ENCODE data around the gene AAK1. TPM values are rescaled to one million over a fixed set of nuclear protein-coding genes. Genes with fewer than 3 reads are reported as not detected.

The AAK1 gene
- polyA plus RNA-seq, 4 donors = 8.7 to 36.5 (median 16.7) TPM

DNA sequence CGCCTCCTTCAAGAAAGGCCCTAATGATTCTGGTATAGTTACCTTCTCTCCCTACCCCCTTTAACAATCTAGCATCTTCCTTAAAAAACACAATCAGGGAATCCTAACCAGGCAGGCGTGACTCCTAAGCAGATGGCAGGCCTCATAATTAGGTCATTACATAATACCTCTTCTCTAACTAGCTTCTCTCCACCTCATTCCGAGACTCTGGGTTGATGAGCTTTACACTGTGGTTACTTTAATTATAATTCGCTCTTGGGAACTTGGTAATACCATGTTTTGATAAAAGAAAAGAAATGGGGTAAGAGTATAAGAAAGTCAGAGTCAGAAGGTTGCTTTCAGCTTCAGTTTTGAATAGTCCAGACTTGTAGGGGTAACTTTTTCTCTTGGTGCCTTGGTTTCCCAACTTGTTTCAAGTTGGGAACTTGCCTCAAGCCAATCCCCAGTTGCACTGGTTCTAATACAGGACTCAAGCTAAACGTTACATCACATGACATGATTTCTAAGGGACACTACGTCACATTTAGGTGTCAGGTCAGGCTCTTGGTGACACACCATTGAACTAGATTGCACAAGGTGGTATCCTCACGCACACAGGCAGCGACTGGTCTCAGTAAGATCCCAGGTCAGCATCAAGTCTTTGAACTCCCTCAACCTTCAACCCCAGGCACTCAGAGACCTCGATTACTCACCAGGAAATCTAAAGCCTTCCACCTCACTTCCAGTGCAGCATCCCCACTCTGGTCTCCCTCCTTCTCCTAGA, 59.2 kb downstream of the AAK1 start:
- Histone ChIP-seq H3K4me1 (ENCODE audit: control insufficient read depth in 3 of 3, insufficient read depth in 2 of 3, low read depth in 1 of 3, low read length in 2 of 3) (peaks cover 14 to 25% (median 16%) of the 10 kb centered on the region in 3 donors), H3K9me3 (ENCODE audit: control insufficient read depth in 2 of 2, insufficient read depth in 1 of 2, low read depth in 1 of 2, low read length in 1 of 2) (no peaks in the 10 kb centered on the region), H3K36me3 (ENCODE audit: control insufficient read depth in 3 of 3, insufficient read depth in 2 of 3, low read depth in 1 of 3, low read length in 3 of 3) (no peaks in the 10 kb centered on the region), H3K4me3 (ENCODE audit: low read depth in 1 of 3, low read length in 3 of 3) (no peak overlapping the region), H3K27me3 (ENCODE audit: control insufficient read depth in 3 of 3, insufficient read depth in 3 of 3, low read length in 3 of 3) (no peaks in the 10 kb centered on the region), H3K27ac (ENCODE audit: low read depth in 1 of 3, low read length in 2 of 3) (peak overlapping the region in 1 of 3 donors; percentile 76)
- 81 to 86% (median 84%) methylated on average over 9 of the region's 9 CpGs for WGBS, 3 donors
- DNase-seq (no peak), FAIRE-seq (no peak)

- FAIRE-seq (no peak), DNase-seq (peak; percentile 50 to 69)
- peaks cover 14 to 25% (median 16%) of the 10 kb centered on the region in 3 donors for H3K4me1 ChIP-seq (ENCODE audit: control insufficient read depth in 3 of 3, insufficient read depth in 2 of 3, low read depth in 1 of 3, low read length in 2 of 3)
- WGBS, 3 donors = 45 to 71% (median 56%) methylated on average over 3 of the region's 3 CpGs
- no peaks in the 10 kb centered on the region for H3K27me3 ChIP-seq (ENCODE audit: control insufficient read depth in 3 of 3, insufficient read depth in 3 of 3, low read length in 3 of 3)
- no peak overlapping the region for H3K4me3 ChIP-seq (ENCODE audit: low read depth in 1 of 3, low read length in 3 of 3)
- H3K9me3 ChIP-seq (ENCODE audit: control insufficient read depth in 2 of 2, insufficient read depth in 1 of 2, low read depth in 1 of 2, low read length in 1 of 2) = no peaks in the 10 kb centered on the region
- H3K36me3 ChIP-seq (ENCODE audit: control insufficient read depth in 3 of 3, insufficient read depth in 2 of 3, low read depth in 1 of 3, low read length in 3 of 3) = no peaks in the 10 kb centered on the region
- H3K27ac ChIP-seq (ENCODE audit: low read depth in 1 of 3, low read length in 2 of 3) = peak overlapping the region in 1 of 3 donors; percentile 76
These were observed 60.2 kb downstream of the AAK1 start for GRCh38 chr2:69583321-69583833.

GRCh38 chr2:69582582-69583176, 60.9 kb downstream of the AAK1 start:
- H3K4me1 ChIP-seq (ENCODE audit: control insufficient read depth in 3 of 3, insufficient read depth in 2 of 3, low read depth in 1 of 3, low read length in 2 of 3) = peaks cover 14 to 25% (median 16%) of the 10 kb centered on the region in 3 donors
- DNase-seq (peak; percentile 75 to 80), FAIRE-seq (no peak)
- 27 to 32% (median 28%) methylated on average over 3 of the region's 3 CpGs for WGBS, 3 donors
- H3K27ac ChIP-seq (ENCODE audit: low read depth in 1 of 3, low read length in 2 of 3) = peak overlapping the region in 1 of 3 donors; percentile 76
- no peaks in the 10 kb centered on the region for H3K27me3 ChIP-seq (ENCODE audit: control insufficient read depth in 3 of 3, insufficient read depth in 3 of 3, low read length in 3 of 3)
- H3K36me3 ChIP-seq (ENCODE audit: control insufficient read depth in 3 of 3, insufficient read depth in 2 of 3, low read depth in 1 of 3, low read length in 3 of 3) = no peaks in the 10 kb centered on the region
- no peak overlapping the region for H3K4me3 ChIP-seq (ENCODE audit: low read depth in 1 of 3, low read length in 3 of 3)
- no peaks in the 10 kb centered on the region for H3K9me3 ChIP-seq (ENCODE audit: control insufficient read depth in 2 of 2, insufficient read depth in 1 of 2, low read depth in 1 of 2, low read length in 1 of 2)

DNA sequence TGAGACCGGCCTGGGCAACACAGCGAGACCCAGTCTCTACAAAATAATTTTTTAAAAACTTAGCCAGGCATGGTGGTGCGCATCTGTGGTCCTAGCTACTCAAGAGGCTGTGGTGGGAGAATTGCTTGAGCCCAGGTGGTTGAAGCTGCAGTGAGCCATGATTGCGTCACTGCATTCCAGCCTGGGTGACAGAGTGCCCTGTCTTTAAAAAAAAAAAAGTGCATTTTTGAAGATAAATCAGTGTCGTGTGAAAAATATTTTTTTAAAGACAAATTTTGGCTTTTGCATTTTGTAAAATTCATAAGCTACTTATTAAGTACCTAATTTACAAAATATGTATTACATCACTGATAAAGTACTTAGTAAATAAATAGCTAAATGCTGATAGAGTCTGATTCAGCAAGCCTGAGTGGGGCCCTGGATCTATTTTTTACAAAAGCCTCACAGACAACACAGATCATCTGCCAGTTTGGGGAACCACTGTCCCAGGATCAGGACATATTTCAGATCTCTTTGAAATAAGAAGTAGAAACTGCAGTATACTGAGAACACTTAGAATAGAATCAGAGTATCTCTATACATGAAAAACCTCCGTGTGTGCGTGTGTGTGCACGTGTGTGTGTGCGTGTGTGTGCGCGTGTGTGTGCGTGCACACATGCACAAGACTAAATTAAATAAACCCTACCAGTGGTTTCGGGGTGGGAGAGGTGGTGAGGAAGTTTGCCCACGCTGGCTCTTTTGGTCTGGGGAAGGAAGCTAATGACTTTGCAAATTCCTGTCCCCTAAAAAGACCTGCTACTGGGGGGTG, 61.6 kb downstream of the AAK1 start:
- no peaks in the 10 kb centered on the region for H3K27me3 ChIP-seq (ENCODE audit: control insufficient read depth in 3 of 3, insufficient read depth in 3 of 3, low read length in 3 of 3)
- no peak overlapping the region for H3K4me3 ChIP-seq (ENCODE audit: low read depth in 1 of 3, low read length in 3 of 3)
- peak overlapping the region in 1 of 3 donors; percentile 76 for H3K27ac ChIP-seq (ENCODE audit: low read depth in 1 of 3, low read length in 2 of 3)
- WGBS, 3 donors = 64 to 82% (median 67%) methylated on average over 14 of the region's 14 CpGs
- DNase-seq (peak in 1 of 2 donors; percentile 36), FAIRE-seq (no peak)
- peaks cover 14 to 25% (median 16%) of the 10 kb centered on the region in 3 donors for H3K4me1 ChIP-seq (ENCODE audit: control insufficient read depth in 3 of 3, insufficient read depth in 2 of 3, low read depth in 1 of 3, low read length in 2 of 3)
- no peaks in the 10 kb centered on the region for H3K36me3 ChIP-seq (ENCODE audit: control insufficient read depth in 3 of 3, insufficient read depth in 2 of 3, low read depth in 1 of 3, low read length in 3 of 3)
- no peaks in the 10 kb centered on the region for H3K9me3 ChIP-seq (ENCODE audit: control insufficient read depth in 2 of 2, insufficient read depth in 1 of 2, low read depth in 1 of 2, low read length in 1 of 2)

GRCh38 chr2:69580486-69580885, 63.1 kb downstream of the AAK1 start:
- H3K36me3 ChIP-seq (ENCODE audit: control insufficient read depth in 3 of 3, insufficient read depth in 2 of 3, low read depth in 1 of 3, low read length in 3 of 3) = no peaks in the 10 kb centered on the region
- H3K4me1 ChIP-seq (ENCODE audit: control insufficient read depth in 3 of 3, insufficient read depth in 2 of 3, low read depth in 1 of 3, low read length in 2 of 3) = peaks cover 14 to 25% (median 16%) of the 10 kb centered on the region in 3 donors
- no peaks in the 10 kb centered on the region for H3K27me3 ChIP-seq (ENCODE audit: control insufficient read depth in 3 of 3, insufficient read depth in 3 of 3, low read length in 3 of 3)
- DNase-seq = no peak
- WGBS, 3 donors = 88 to 92% (median 89%) methylated on average over 4 of the region's 4 CpGs
- FAIRE-seq = no peak
- no peak overlapping the region for H3K4me3 ChIP-seq (ENCODE audit: low read depth in 1 of 3, low read length in 3 of 3)
- no peaks in the 10 kb centered on the region for H3K9me3 ChIP-seq (ENCODE audit: control insufficient read depth in 2 of 2, insufficient read depth in 1 of 2, low read depth in 1 of 2, low read length in 1 of 2)
- H3K27ac ChIP-seq (ENCODE audit: low read depth in 1 of 3, low read length in 2 of 3) = no peak overlapping the region

DNA sequence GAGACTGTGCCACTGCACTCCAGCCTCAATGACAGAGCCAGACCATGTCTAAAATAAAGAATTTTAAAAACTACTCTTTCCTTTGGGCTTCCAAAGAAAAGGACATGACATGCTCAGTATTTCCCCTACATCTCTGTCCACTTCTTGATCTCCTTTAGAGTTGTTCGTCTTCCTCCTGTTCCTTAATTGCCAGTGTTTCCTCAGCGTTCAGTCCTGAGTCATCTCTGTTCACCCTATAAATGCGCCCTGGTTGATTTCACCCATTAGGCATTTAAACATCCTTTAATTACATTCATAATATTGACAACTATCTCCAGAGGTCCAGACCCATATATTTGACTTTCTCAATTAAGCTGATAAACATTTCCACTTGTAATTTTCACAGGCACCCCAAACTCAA, 64.0 kb downstream of the AAK1 start:
- Histone ChIP-seq H3K36me3 (ENCODE audit: control insufficient read depth in 3 of 3, insufficient read depth in 2 of 3, low read depth in 1 of 3, low read length in 3 of 3) (no peaks in the 10 kb centered on the region), H3K4me1 (ENCODE audit: control insufficient read depth in 3 of 3, insufficient read depth in 2 of 3, low read depth in 1 of 3, low read length in 2 of 3) (peaks cover 14 to 25% (median 16%) of the 10 kb centered on the region in 3 donors), H3K27me3 (ENCODE audit: control insufficient read depth in 3 of 3, insufficient read depth in 3 of 3, low read length in 3 of 3) (no peaks in the 10 kb centered on the region), H3K9me3 (ENCODE audit: control insufficient read depth in 2 of 2, insufficient read depth in 1 of 2, low read depth in 1 of 2, low read length in 1 of 2) (no peaks in the 10 kb centered on the region), H3K27ac (ENCODE audit: low read depth in 1 of 3, low read length in 2 of 3) (no peak overlapping the region), H3K4me3 (ENCODE audit: low read depth in 1 of 3, low read length in 3 of 3) (no peak overlapping the region)
- FAIRE-seq (no peak), DNase-seq (no peak)
- WGBS, 3 donors = 77 to 90% (median 83%) methylated on average over 3 of the region's 3 CpGs

DNA sequence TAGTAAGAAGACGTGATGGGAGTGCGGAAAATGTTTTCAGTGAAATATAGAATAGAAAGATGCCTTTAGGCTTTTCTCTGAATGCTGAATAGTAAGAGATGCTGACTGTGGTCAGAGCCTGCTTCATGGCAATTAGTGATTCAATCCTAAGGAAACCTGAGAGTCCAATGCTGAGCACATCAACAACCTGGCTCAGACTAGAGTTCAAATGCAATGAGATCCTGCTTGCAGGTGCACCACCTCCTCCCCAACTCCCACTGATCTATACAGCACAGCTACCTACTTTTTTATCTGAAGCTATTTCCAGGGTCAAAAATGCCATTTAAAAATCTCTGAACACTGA, 65.4 kb downstream of the AAK1 start:
- Histone ChIP-seq H3K9me3 (ENCODE audit: control insufficient read depth in 2 of 2, insufficient read depth in 1 of 2, low read depth in 1 of 2, low read length in 1 of 2) (no peaks in the 10 kb centered on the region), H3K27ac (ENCODE audit: low read depth in 1 of 3, low read length in 2 of 3) (no peak overlapping the region), H3K4me3 (ENCODE audit: low read depth in 1 of 3, low read length in 3 of 3) (no peak overlapping the region), H3K27me3 (ENCODE audit: control insufficient read depth in 3 of 3, insufficient read depth in 3 of 3, low read length in 3 of 3) (no peaks in the 10 kb centered on the region), H3K36me3 (ENCODE audit: control insufficient read depth in 3 of 3, insufficient read depth in 2 of 3, low read depth in 1 of 3, low read length in 3 of 3) (no peaks in the 10 kb centered on the region), H3K4me1 (ENCODE audit: control insufficient read depth in 3 of 3, insufficient read depth in 2 of 3, low read depth in 1 of 3, low read length in 2 of 3) (peaks cover 6 to 18% (median 9%) of the 10 kb centered on the region in 3 donors)
- WGBS, 3 donors = 94 to 97% (median 96%) methylated on average over 2 of the region's 2 CpGs
- no peak for DNase-seq
- no peak for FAIRE-seq

DNA sequence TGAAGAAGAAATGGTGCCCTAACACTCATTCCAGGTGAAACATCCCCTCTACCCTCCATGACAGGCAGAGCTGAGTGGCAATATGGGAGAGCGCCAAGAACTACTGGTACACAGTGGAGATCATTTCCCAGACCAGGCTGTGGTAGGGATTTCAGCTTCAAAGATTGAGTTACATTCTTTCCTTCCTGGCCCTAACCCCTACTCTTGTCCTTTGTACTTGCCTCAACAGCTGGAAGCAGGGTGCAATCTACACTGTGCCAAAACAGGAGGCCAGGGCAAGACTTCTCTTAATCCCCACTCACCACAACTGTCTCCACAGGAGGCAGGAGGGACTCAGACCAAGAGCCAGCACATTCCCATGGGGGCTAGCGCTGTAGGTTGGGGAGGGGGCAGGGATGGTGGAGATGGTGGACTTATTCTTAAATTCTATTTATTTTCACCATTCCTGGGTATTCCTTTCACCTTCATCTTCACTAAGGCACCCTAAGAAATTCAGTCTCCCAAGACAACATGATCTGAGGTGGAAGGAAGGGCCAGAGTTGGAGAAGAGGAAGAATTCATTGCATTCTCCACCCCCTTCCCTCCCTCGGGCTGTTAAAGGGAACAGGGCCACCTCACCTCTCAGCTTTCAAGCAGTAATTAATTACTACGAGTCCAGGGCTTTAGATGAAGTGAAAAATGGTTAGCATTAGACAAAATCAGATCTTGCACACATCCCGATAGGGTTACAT, 65.9 kb downstream of the AAK1 start:
- no peaks in the 10 kb centered on the region for H3K27me3 ChIP-seq (ENCODE audit: control insufficient read depth in 3 of 3, insufficient read depth in 3 of 3, low read length in 3 of 3)
- no peak overlapping the region for H3K27ac ChIP-seq (ENCODE audit: low read depth in 1 of 3, low read length in 2 of 3)
- H3K4me3 ChIP-seq (ENCODE audit: low read depth in 1 of 3, low read length in 3 of 3) = no peak overlapping the region
- WGBS, 3 donors = 79 to 85% (median 81%) methylated on average over 5 of the region's 5 CpGs
- H3K9me3 ChIP-seq (ENCODE audit: control insufficient read depth in 2 of 2, insufficient read depth in 1 of 2, low read depth in 1 of 2, low read length in 1 of 2) = no peaks in the 10 kb centered on the region
- no peak for DNase-seq
- FAIRE-seq = no peak
- H3K36me3 ChIP-seq (ENCODE audit: control insufficient read depth in 3 of 3, insufficient read depth in 2 of 3, low read depth in 1 of 3, low read length in 3 of 3) = peaks cover 0 to 2% (median 0%) of the 10 kb centered on the region in 3 donors
- peaks cover 2 to 12% (median 6%) of the 10 kb centered on the region in 3 donors for H3K4me1 ChIP-seq (ENCODE audit: control insufficient read depth in 3 of 3, insufficient read depth in 2 of 3, low read depth in 1 of 3, low read length in 2 of 3)

Data from small intestine (tissue), 7 donors.